Islet of Langerhans (tissue), 1 donor: ENCODE data around the gene CIART.
A peak's percentile ranks its signal among the peaks of the same experiment; 100 is the strongest.
"Not testable (repeated sequence)": the region's sequence is repeated elsewhere in the genome, so short reads cannot be mapped to it uniquely, and the experiment has no call there.

Source experiments
- FAIRE-seq: peaks from one replicate; lab custom pipeline; 2011; peaks lifted over from hg19 to GRCh38; lab: Jason Lieb, UNC

Gene CIART

GRCh38 chr1:150261367-150261766, 21.0 kb upstream of the CIART start:
- no peak for FAIRE-seq

- no peak for FAIRE-seq
These were observed 19.7 kb upstream of the CIART start for GRCh38 chr1:150262388-150263320.

- no peak for FAIRE-seq
These were observed 18.8 kb upstream of the CIART start for GRCh38 chr1:150263549-150263948.

- FAIRE-seq, result no peak
These were observed 14.5 kb upstream of the CIART start for GRCh38 chr1:150267896-150268295.

GRCh38 chr1:150268340-150268704, 14.0 kb upstream of the CIART start:
- FAIRE-seq, result no peak

- no peak for FAIRE-seq
These were observed 13.5 kb upstream of the CIART start, which contains the start of gene APH1A for GRCh38 chr1:150268705-150269403. Gene APH1A, minus strand, starts transcription at chr1:150269016. Its CDS starts 206 bp downstream, at chr1:150268810.

- FAIRE-seq, result no peak
These were observed 12.9 kb upstream of the CIART start for GRCh38 chr1:150269451-150269850.

GRCh38 chr1:150271291-150271959, 10.9 kb upstream of the CIART start:
- FAIRE-seq, result no peak

GRCh38 chr1:150273311-150273710, 9.0 kb upstream of the CIART start:
- no peak for FAIRE-seq

- FAIRE-seq, result no peak
These were observed 2.1 kb upstream of the CIART start for GRCh38 chr1:150280138-150280707.

- peak; percentile 47 for FAIRE-seq
These were observed 1.1 kb upstream of the CIART start for GRCh38 chr1:150281221-150281757.

GRCh38 chr1:150282558-150282958, 204 bp downstream of the CIART start:
- no peak for FAIRE-seq

GRCh38 chr1:150283260-150283659, 906 bp downstream of the CIART start:
- FAIRE-seq, result no peak

- FAIRE-seq, result no peak
These were observed 6.0 kb downstream of the CIART start for GRCh38 chr1:150288382-150288781.

- no peak for FAIRE-seq
These were observed 6.5 kb downstream of the CIART start for GRCh38 chr1:150288822-150289221.

- no peak for FAIRE-seq
These were observed 11.3 kb downstream of the CIART start, which contains the start of gene MRPS21 for GRCh38 chr1:150293433-150294253. Gene MRPS21, plus strand, starts transcription at chr1:150293861. Its CDS starts 506 bp downstream, at chr1:150294367.

GRCh38 chr1:150295476-150295875, 13.1 kb downstream of the CIART start:
- FAIRE-seq, result no peak

- FAIRE-seq, result no peak
These were observed 17.4 kb downstream of the CIART start for GRCh38 chr1:150299716-150300115.

- FAIRE-seq, result no peak
These were observed 20.0 kb downstream of the CIART start for GRCh38 chr1:150302338-150302737.

- FAIRE-seq, result no peak
These were observed 20.5 kb downstream of the CIART start for GRCh38 chr1:150302902-150303301.

- FAIRE-seq, result not testable (repeated sequence)
These were observed 26.2 kb downstream of the CIART start for GRCh38 chr1:150308585-150308984.
